H1 (cell line): ENCODE data around the gene IL36A.

Experiments used
- BRCA1 ChIP-seq: IDR thresholded peaks from 2 replicates; pipeline ENCODE4 v1.6.1; 2012; ENCODE audit warnings: low read depth, low read length, improper control_type of control experiment
- CBX5 ChIP-seq: fragments of 300-800, 300-1000 bp; sonication (generic); IDR thresholded peaks from 2 replicates; pipeline ENCODE4 v1.7.1; 2016; ENCODE audit warnings: antibody characterized with exemption, low read length, low read depth
- CTCF ChIP-seq, 3 experiments: IDR thresholded peaks; 1 replicate in 2 of 3; 2 replicates in 1 of 3; pipeline versions ENCODE4 v1.5.1 to v1.6.1; 2011; ENCODE audit warnings: low read length in 3 of 3, mild to moderate bottlenecking in 3 of 3, inconsistent platforms in 2 of 3, low read depth in 1 of 3, moderate library complexity in 1 of 3; ENCODE audit not compliant: insufficient read depth in 1 of 3; ENCODE audit errors: control extremely low read depth in 1 of 3
- PHF8 ChIP-seq: fragments of 200-600 bp; sonication (generic); conservative IDR thresholded peaks from 2 replicates; pipeline ENCODE4 v1.7.1; 2012; ENCODE audit warnings: low read depth, mild to moderate bottlenecking, inconsistent platforms, low read length, moderate library complexity
- POLR2A ChIP-seq, 2 experiments: IDR thresholded peaks; 1 replicate in 1 of 2; 2 replicates in 1 of 2; pipeline ENCODE4 v1.6.1; 2011; ENCODE audit warnings: low read depth in 2 of 2, low read length in 2 of 2, mild to moderate bottlenecking in 2 of 2; ENCODE audit errors: control extremely low read depth in 1 of 2
- POLR2AphosphoS5 ChIP-seq: IDR thresholded peaks from 2 replicates; pipeline ENCODE4 v1.6.1; 2011; ENCODE audit warnings: low read depth, low read length
- SP1 ChIP-seq: IDR thresholded peaks from 2 replicates; pipeline ENCODE4 v1.6.1; 2011; ENCODE audit warnings: low read depth, low read length
- YY1 ChIP-seq: IDR thresholded peaks from 2 replicates; pipeline ENCODE4 v1.6.1; 2011; ENCODE audit warnings: low read depth, mild to moderate bottlenecking, low read length

GRCh38 chr2:113014067-113014466, 8.8 kb downstream of the IL36A start:
- TF ChIP-seq PHF8 = no peak
- no peak for TF ChIP-seq POLR2AphosphoS5
- no peak for TF ChIP-seq POLR2A (IDR thresholded peaks at IDR 0.05; ENCODE audit: control extremely low read depth in 1 of 2, low read depth in 2 of 2, low read length in 2 of 2)
- TF ChIP-seq SP1 = no peak
- no peak for TF ChIP-seq CBX5
- no peak for TF ChIP-seq YY1
- no peak for TF ChIP-seq BRCA1
- no peak for TF ChIP-seq CTCF (IDR thresholded peaks at IDR 0.05; ENCODE audit: control extremely low read depth in 1 of 3, insufficient read depth in 1 of 3, low read depth in 1 of 3, low read length in 3 of 3)
